ENCODE results near the gene UBR7. TPM values are rescaled to one million over a fixed set of nuclear protein-coding genes. Genes with fewer than 3 reads are reported as not detected.

Gene UBR7
- total RNA-seq, 1 donor from 2014 or later = 7.8 TPM

DNA sequence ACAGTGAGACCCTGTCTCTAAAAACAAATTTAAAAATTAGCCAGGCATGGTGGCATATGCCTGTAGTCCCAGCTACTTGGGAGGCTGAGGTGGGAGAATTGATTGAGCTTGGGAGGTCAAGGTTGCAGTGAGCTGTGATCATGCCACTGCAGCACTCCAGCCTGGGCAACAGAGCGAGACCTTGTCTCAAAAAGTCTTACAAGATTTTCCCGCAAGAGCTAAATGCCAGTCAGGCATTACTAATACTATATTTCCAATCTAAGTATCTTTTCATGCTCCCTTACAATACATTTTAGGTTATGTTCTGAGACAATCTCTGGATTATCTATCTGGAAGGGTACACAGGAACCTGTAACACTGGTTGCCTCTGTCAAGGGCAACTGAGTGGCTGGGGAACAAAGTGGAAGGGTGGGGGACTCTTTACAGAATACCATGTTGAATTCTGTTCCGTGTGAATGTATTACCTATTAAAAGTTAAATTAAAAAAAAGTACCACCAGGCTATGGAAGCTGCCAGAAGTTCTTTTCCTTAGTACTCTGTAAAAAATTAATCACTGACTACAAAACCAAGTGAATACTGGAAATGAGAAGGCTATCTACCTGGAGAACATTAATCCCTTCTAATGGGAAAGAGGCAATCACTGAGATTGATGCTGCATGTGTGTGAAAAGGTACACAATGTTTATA lies 69.1 kb downstream of the UBR7 start:
- Mint-ChIP-seq H3K4me3 (ENCODE audit: unreplicated experiment) (no peak overlapping the region), H3K4me1 (ENCODE audit: low read depth, unreplicated experiment) (peaks cover 11% of the 10 kb centered on the region), H3K27me3 (ENCODE audit: low read depth, unreplicated experiment) (no peaks in the 10 kb centered on the region), H3K9me3 (ENCODE audit: unreplicated experiment) (no peaks in the 10 kb centered on the region), H3K27ac (ENCODE audit: unreplicated experiment) (peak overlapping the region; percentile 47), H3K36me3 (ENCODE audit: low read depth, unreplicated experiment) (peaks cover 15% of the 10 kb centered on the region)
- TF ChIP-seq, protein P1, sequence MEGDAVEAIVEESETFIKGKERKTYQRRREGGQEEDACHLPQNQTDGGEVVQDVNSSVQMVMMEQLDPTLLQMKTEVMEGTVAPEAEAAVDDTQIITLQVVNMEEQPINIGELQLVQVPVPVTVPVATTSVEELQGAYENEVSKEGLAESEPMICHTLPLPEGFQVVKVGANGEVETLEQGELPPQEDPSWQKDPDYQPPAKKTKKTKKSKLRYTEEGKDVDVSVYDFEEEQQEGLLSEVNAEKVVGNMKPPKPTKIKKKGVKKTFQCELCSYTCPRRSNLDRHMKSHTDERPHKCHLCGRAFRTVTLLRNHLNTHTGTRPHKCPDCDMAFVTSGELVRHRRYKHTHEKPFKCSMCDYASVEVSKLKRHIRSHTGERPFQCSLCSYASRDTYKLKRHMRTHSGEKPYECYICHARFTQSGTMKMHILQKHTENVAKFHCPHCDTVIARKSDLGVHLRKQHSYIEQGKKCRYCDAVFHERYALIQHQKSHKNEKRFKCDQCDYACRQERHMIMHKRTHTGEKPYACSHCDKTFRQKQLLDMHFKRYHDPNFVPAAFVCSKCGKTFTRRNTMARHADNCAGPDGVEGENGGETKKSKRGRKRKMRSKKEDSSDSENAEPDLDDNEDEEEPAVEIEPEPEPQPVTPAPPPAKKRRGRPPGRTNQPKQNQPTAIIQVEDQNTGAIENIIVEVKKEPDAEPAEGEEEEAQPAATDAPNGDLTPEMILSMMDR (IDR thresholded peaks at IDR 0.05; ENCODE audit: insufficient read depth, low read depth, low read length) = no peak
- TF ChIP-seq EZH2 (IDR thresholded peaks at IDR 0.05; ENCODE audit: insufficient read depth, low read length) = no peak
- no peaks in the 10 kb centered on the region for H3K9me3 ChIP-seq (ENCODE audit: insufficient read depth, low read depth, low read length)
- H3K4me1 ChIP-seq (ENCODE audit: insufficient read depth, low read length) = no peaks in the 10 kb centered on the region
- no peak overlapping the region for H3K4me2 ChIP-seq (ENCODE audit: low read length)
- no peaks in the 10 kb centered on the region for H3K36me3 ChIP-seq (ENCODE audit: insufficient read depth, low read length)
- no peak overlapping the region for H3K27ac ChIP-seq (ENCODE audit: low read depth, low read length)
- DNase-seq (ENCODE audit: low read depth) = no peak
- no peak overlapping the region for H3K4me3 ChIP-seq (ENCODE audit: insufficient read depth, low read depth, low read length)
- H3K27me3 ChIP-seq (ENCODE audit: insufficient read depth, low read length) = no peaks in the 10 kb centered on the region
- peaks cover 9% of the 10 kb centered on the region for H4K20me1 ChIP-seq (ENCODE audit: insufficient read depth, low read length)
- H3K9ac ChIP-seq (ENCODE audit: low read length) = no peak overlapping the region
- FAIRE-seq = no peak
- no peak overlapping the region for H2AFZ ChIP-seq (ENCODE audit: low read depth, low read length)
- peaks cover 54% of the 10 kb centered on the region for H3K79me2 ChIP-seq (ENCODE audit: insufficient read depth, low read length)

Other genes starting within 250 kb of the UBR7 start
- 11.2 and 13.0 TPM in 2 replicates for gene ITPK1, start 91.3 kb upstream of the UBR7 start, total RNA-seq
- 15.8 and 16.1 TPM in 2 replicates for gene MOAP1, start 22.4 kb upstream of the UBR7 start, total RNA-seq
- gene LYSET, start 21.9 kb upstream of the UBR7 start, total RNA-seq = 9.1 and 9.8 TPM in 2 replicates
- gene GON7, start 191 bp upstream of the UBR7 start, total RNA-seq = 5.3 and 5.4 TPM in 2 replicates
- 48.1 and 53.2 TPM in 2 replicates for gene BTBD7, start 125.8 kb downstream of the UBR7 start, total RNA-seq
- not detected in 2 replicates for gene COX8C, start 139.9 kb downstream of the UBR7 start, total RNA-seq
- 0.66 and 0.75 TPM in 2 replicates for gene UNC79, start 223.7 kb downstream of the UBR7 start, total RNA-seq